Cardiac muscle cell (in vitro differentiated cells and primary cell): ENCODE measurements around the gene SUGP2. TPM values are rescaled to one million over a fixed set of nuclear protein-coding genes. Genes with fewer than 3 reads are reported as not detected.

Source experiments
- DNase-seq, 2 donors: peaks; one replicate each; pipeline versions ENCODE4 v3.0.0 to v3.0.0-alpha.2; 2010 to 2017; ENCODE audit warnings: low read depth in 1 of 2, low spot score in 1 of 2
- H3K27ac ChIP-seq: fragments of 200-600 bp; sonication (generic); 2 replicates; pipeline ENCODE4 v1.5.1; 2016
- H3K27me3 ChIP-seq: fragments of 200-600 bp; sonication (generic); 2 replicates; pipeline ENCODE4 v1.6.0; 2016; ENCODE audit warnings: control low read depth
- H3K36me3 ChIP-seq: fragments of 200-600 bp; sonication (generic); 2 replicates; pipeline ENCODE4 v1.5.1; 2016; ENCODE audit warnings: control low read depth
- H3K4me1 ChIP-seq: fragments of 200-600 bp; sonication (generic); 2 replicates; pipeline ENCODE4 v1.8.1; 2017; ENCODE audit warnings: low read depth, mild to moderate bottlenecking, mixed run types
- H3K4me3 ChIP-seq: fragments of 200-600 bp; sonication (generic); 2 replicates; pipeline ENCODE4 v1.5.1; 2016; ENCODE audit warnings: mild to moderate bottlenecking
- H3K9me3 ChIP-seq: fragments of 200-600 bp; sonication (generic); 2 replicates; pipeline ENCODE4 v1.5.1; 2017; ENCODE audit warnings: low read depth, mild to moderate bottlenecking, control low read depth
- CTCF ChIP-seq: IDR thresholded peaks from 2 replicates; pipeline ENCODE4 v1.5.1; 2012; ENCODE audit warnings: low read depth, mild to moderate bottlenecking, low read length
- polyA plus RNA-seq: library from polyadenylated mRNA; unstranded; fragments of >200 nt; fragmentation: Nextera tagmentation; extraction: Ambion mirVana; gene quantifications from 2 replicates; pipeline ENCODE4 v1.2.1, GENCODE V29; 2016
- total RNA-seq: library from RNA; depleted of rRNA; stranded (reverse); fragments of >200 nt; gene quantifications from 2 replicates; pipeline ENCODE4 v1.2.3, GENCODE V29; 2016

Gene SUGP2
- total and polyA plus RNA-seq, 2 experiments from 2014 or later, result 120 to 126 TPM

GRCh38 chr19:19053508-19054314 is 20.4 kb upstream of the SUGP2 start:
- Histone ChIP-seq H3K36me3 (peaks cover 9% of the 10 kb centered on the region), H3K27ac (no peak overlapping the region), H3K27me3 (no peaks in the 10 kb centered on the region), H3K9me3 (no peaks in the 10 kb centered on the region), H3K4me1 (no peaks in the 10 kb centered on the region), H3K4me3 (no peak overlapping the region)
- peak; percentile 74 to 86 for DNase-seq
- peak; percentile 79 for TF ChIP-seq CTCF

- TF ChIP-seq CTCF, result no peak
- Histone ChIP-seq H3K4me1 (no peaks in the 10 kb centered on the region), H3K27ac (no peak overlapping the region), H3K4me3 (no peak overlapping the region), H3K27me3 (no peaks in the 10 kb centered on the region), H3K9me3 (no peaks in the 10 kb centered on the region), H3K36me3 (peaks cover 6% of the 10 kb centered on the region)
- no peak for DNase-seq
Measured at GRCh38 chr19:19052921-19053320, 19.6 kb upstream of the SUGP2 start.

DNA sequence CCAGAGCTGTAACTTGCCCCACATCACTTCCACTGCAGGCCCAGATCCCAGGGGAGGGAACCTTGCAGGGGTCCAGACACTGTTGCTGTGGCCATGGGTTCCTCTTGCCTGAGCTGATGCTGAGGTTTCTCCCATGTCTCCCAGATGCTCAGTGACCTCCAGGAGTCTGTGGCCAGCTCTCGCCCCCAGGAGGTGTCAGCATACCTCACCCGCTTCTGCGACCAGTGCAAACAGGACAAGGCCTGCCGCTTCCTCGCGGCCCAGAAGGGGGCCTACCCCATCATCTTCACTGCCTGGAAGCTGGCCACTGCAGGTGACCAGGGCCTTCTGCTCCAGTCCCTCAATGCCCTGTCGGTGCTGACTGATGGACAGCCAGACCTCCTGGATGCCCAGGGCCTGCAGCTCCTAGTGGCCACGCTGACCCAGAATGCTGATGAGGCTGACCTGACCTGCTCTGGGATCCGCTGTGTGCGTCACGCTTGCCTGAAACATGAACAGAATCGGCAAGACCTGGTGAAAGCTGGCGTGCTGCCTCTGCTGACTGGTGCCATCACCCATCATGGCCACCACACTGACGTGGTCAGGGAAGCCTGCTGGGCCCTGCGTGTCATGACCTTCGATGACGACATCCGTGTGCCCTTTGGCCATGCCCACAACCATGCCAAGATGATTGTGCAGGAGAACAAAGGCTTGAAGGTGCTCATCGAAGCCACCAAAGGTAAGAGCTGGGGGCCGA is 18.3 kb upstream of the SUGP2 start:
- no peak overlapping the region for H3K27ac ChIP-seq
- H3K27me3 ChIP-seq, result no peaks in the 10 kb centered on the region
- no peaks in the 10 kb centered on the region for H3K9me3 ChIP-seq
- TF ChIP-seq CTCF, result no peak
- H3K4me1 ChIP-seq, result no peaks in the 10 kb centered on the region
- H3K4me3 ChIP-seq, result no peak overlapping the region
- no peak for DNase-seq
- peaks cover 12% of the 10 kb centered on the region for H3K36me3 ChIP-seq

- Histone ChIP-seq H3K4me1 (no peaks in the 10 kb centered on the region), H3K36me3 (peaks cover 10% of the 10 kb centered on the region), H3K27me3 (no peaks in the 10 kb centered on the region), H3K9me3 (no peaks in the 10 kb centered on the region), H3K4me3 (no peak overlapping the region), H3K27ac (no peak overlapping the region)
- no peak for DNase-seq
- TF ChIP-seq CTCF, result no peak
Measured at GRCh38 chr19:19050731-19051130, 17.4 kb upstream of the SUGP2 start.

DNA sequence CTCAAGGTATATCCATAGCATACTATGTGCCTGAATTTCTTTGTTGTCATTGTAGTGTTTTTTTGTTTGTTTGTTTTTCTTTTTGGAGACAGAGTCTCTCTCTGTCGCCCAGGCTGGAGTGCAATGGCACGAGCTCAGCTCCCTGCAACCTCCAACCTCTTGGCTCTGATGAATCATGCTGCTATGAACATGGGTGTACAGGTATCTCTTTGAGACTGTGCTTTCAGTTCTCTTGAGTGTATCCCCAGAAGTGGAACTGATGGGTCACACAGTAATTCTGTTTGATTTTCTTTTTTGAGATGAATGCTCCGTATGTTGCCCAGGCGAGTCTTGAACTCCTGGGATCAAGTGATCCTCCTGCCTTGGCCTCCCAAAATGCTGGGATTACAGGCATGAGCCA is 16.8 kb upstream of the SUGP2 start:
- H3K36me3 ChIP-seq, result peaks cover 10% of the 10 kb centered on the region
- no peak overlapping the region for H3K27ac ChIP-seq
- no peaks in the 10 kb centered on the region for H3K9me3 ChIP-seq
- DNase-seq, result no peak
- no peaks in the 10 kb centered on the region for H3K4me1 ChIP-seq
- no peaks in the 10 kb centered on the region for H3K27me3 ChIP-seq
- no peak overlapping the region for H3K4me3 ChIP-seq
- no peak for TF ChIP-seq CTCF
